GM18858 (cell line): ENCODE data around the gene MAN1A2.

ENCODE experiments used
- ATAC-seq: cut with Tn5 transposase; IDR thresholded peaks from one replicate; pipeline ENCODE4 v1.9.1; 2021; ENCODE audit not compliant: unreplicated experiment

Gene MAN1A2

GRCh38 chr1:117359561-117360289, 7.5 kb upstream of the MAN1A2 start:
- no peak for ATAC-seq

- ATAC-seq = no peak
Measured at GRCh38 chr1:117362986-117363385, 4.3 kb upstream of the MAN1A2 start.

- ATAC-seq = no peak
Measured at GRCh38 chr1:117363571-117364048, 3.6 kb upstream of the MAN1A2 start.

GRCh38 chr1:117364240-117364639, 3.0 kb upstream of the MAN1A2 start:
- ATAC-seq = no peak

GRCh38 chr1:117365350-117366176, 1.7 kb upstream of the MAN1A2 start:
- ATAC-seq = no peak

GRCh38 chr1:117366177-117367045, 838 bp upstream of the MAN1A2 start:
- ATAC-seq = peak; percentile 21

GRCh38 chr1:117368116-117369108, 1.2 kb downstream of the MAN1A2 start:
- ATAC-seq = peak; percentile 31

GRCh38 chr1:117370071-117370470, 2.8 kb downstream of the MAN1A2 start:
- no peak for ATAC-seq

- no peak for ATAC-seq
Measured at GRCh38 chr1:117370509-117370908, 3.3 kb downstream of the MAN1A2 start.

- ATAC-seq = no peak
Measured at GRCh38 chr1:117371441-117372151, 4.3 kb downstream of the MAN1A2 start.

- ATAC-seq = no peak
Measured at GRCh38 chr1:117372863-117373412, 5.7 kb downstream of the MAN1A2 start.

GRCh38 chr1:117373932-117374331, 6.7 kb downstream of the MAN1A2 start:
- no peak for ATAC-seq

GRCh38 chr1:117375327-117375726, 8.1 kb downstream of the MAN1A2 start:
- ATAC-seq = no peak

GRCh38 chr1:117387060-117387633, 19.9 kb downstream of the MAN1A2 start:
- ATAC-seq = no peak

GRCh38 chr1:117388328-117388727, 21.1 kb downstream of the MAN1A2 start:
- ATAC-seq = no peak

- ATAC-seq = no peak
Measured at GRCh38 chr1:117389284-117389683, 22.0 kb downstream of the MAN1A2 start.

- no peak for ATAC-seq
Measured at GRCh38 chr1:117389779-117390178, 22.5 kb downstream of the MAN1A2 start.

GRCh38 chr1:117392771-117393170, 25.5 kb downstream of the MAN1A2 start:
- no peak for ATAC-seq

- ATAC-seq = no peak
Measured at GRCh38 chr1:117396074-117396473, 28.8 kb downstream of the MAN1A2 start.
